Suprapubic skin (tissue), 4 donors: ENCODE results near the gene TFDP3. TPM values are rescaled to one million over a fixed set of nuclear protein-coding genes. Genes with fewer than 3 reads are reported as not detected.

Source experiments
- DNase-seq, 2 donors: peaks; one replicate each; pipeline ENCODE4 v3.0.0-alpha.2; 2019; ENCODE audit warnings: low spot score in 2 of 2
- H3K27ac ChIP-seq: fragments of 200-600 bp; sonication (generic); one replicate; pipeline ENCODE4 v1.5.1; 2019
- H3K27me3 ChIP-seq: fragments of 200-600 bp; sonication (generic); one replicate; pipeline ENCODE4 v1.5.1; 2019
- H3K36me3 ChIP-seq: fragments of 200-600 bp; sonication (generic); one replicate; pipeline ENCODE4 v1.5.1; 2019
- H3K4me1 ChIP-seq: fragments of 200-600 bp; sonication (generic); one replicate; pipeline ENCODE4 v1.5.1; 2019
- H3K4me3 ChIP-seq: fragments of 200-600 bp; sonication (generic); one replicate; pipeline ENCODE4 v1.5.1; 2019; ENCODE audit warnings: mild to moderate bottlenecking
- H3K9me3 ChIP-seq: fragments of 200-600 bp; sonication (generic); one replicate; pipeline ENCODE4 v1.5.1; 2019
- EP300 ChIP-seq: sonication (generic); formaldehyde crosslinking; IDR thresholded peaks from one replicate; pipeline ENCODE4 v1.6.1; 2017; ENCODE audit warnings: antibody characterized with exemption
- POLR2A ChIP-seq, 2 donors: fragments of 450-650 bp; IDR thresholded peaks; one replicate each; pipeline ENCODE4 v1.6.1; 2017; ENCODE audit warnings: antibody characterized with exemption in 2 of 2, mild to moderate bottlenecking in 2 of 2, moderate library complexity in 2 of 2
- POLR2AphosphoS5 ChIP-seq, 3 donors: sonication (generic); formaldehyde crosslinking; IDR thresholded peaks; one replicate each; pipeline ENCODE4 v1.6.1; 2017; ENCODE audit warnings: antibody characterized with exemption in 3 of 3
- WGBS: methylation state at CpG from one replicate; pipeline ENCODE4 v1.1.5; 2018; 5-methylcytosine and 5-hydroxymethylcytosine counted together
- total RNA-seq, 4 donors: library from RNA; depleted of rRNA; stranded (reverse); fragments of >200 nt; gene quantifications; one replicate each; pipeline ENCODE4 v1.1.0, GENCODE V29; 2016
- TF ChIP-seq, protein P1 (sequence below), 2 donors: fragments of 200-600 bp in 1 of 2; fragments of 450-650 bp in 1 of 2; sonication (generic) in 1 of 2; IDR thresholded peaks; one replicate each; pipeline ENCODE4 v1.5.1; 2016 to 2019; ENCODE audit warnings: antibody characterized with exemption in 2 of 2, mild to moderate bottlenecking in 1 of 2, moderate library complexity in 1 of 2

Gene TFDP3
- total RNA-seq, 4 donors from 2014 or later, result not detected

GRCh38 chrX:133235830-133236229 lies 17.7 kb upstream of the TFDP3 start:
- Histone ChIP-seq H3K4me1 (no peaks in the 10 kb centered on the region), H3K27ac (no peak overlapping the region), H3K4me3 (no peak overlapping the region), H3K36me3 (no peaks in the 10 kb centered on the region), H3K27me3 (no peaks in the 10 kb centered on the region), H3K9me3 (no peaks in the 10 kb centered on the region)
- DNase-seq, result no peak
- 86% methylated on average over 3 of the region's 3 CpGs for WGBS
- TF ChIP-seq EP300, result no peak
- TF ChIP-seq POLR2AphosphoS5 (IDR thresholded peaks at IDR 0.05), result no peak
- no peak for TF ChIP-seq POLR2A (IDR thresholded peaks at IDR 0.05)
- TF ChIP-seq, protein P1, sequence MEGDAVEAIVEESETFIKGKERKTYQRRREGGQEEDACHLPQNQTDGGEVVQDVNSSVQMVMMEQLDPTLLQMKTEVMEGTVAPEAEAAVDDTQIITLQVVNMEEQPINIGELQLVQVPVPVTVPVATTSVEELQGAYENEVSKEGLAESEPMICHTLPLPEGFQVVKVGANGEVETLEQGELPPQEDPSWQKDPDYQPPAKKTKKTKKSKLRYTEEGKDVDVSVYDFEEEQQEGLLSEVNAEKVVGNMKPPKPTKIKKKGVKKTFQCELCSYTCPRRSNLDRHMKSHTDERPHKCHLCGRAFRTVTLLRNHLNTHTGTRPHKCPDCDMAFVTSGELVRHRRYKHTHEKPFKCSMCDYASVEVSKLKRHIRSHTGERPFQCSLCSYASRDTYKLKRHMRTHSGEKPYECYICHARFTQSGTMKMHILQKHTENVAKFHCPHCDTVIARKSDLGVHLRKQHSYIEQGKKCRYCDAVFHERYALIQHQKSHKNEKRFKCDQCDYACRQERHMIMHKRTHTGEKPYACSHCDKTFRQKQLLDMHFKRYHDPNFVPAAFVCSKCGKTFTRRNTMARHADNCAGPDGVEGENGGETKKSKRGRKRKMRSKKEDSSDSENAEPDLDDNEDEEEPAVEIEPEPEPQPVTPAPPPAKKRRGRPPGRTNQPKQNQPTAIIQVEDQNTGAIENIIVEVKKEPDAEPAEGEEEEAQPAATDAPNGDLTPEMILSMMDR (IDR thresholded peaks at IDR 0.05), result no peak

DNA sequence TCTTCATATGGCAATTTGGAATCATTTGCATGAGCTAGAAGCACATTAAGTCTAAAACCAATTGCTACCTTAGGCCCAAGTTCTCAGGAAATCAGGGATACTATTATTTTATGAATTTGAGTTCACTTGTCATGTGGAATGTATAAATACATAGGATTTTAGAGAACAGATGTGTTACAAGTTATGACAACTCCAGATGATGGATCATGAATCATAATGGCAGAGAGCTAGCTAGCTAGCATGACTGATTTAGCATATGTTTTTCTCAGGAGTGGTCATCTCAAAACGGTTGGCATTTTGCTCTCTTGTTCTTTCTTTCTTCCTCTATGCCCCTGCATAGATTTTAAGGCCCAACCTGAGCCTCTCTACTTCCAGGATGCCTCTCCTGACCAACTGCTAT lies 14.2 kb upstream of the TFDP3 start:
- Histone ChIP-seq H3K4me1 (no peaks in the 10 kb centered on the region), H3K9me3 (no peaks in the 10 kb centered on the region), H3K27ac (no peak overlapping the region), H3K27me3 (no peaks in the 10 kb centered on the region), H3K36me3 (no peaks in the 10 kb centered on the region), H3K4me3 (no peak overlapping the region)
- 23% methylated on average over 1 of the region's 1 CpG for WGBS
- no peak for DNase-seq
- TF ChIP-seq POLR2A (IDR thresholded peaks at IDR 0.05), result no peak
- no peak for TF ChIP-seq POLR2AphosphoS5 (IDR thresholded peaks at IDR 0.05)
- TF ChIP-seq, protein P1 (IDR thresholded peaks at IDR 0.05), result no peak
- TF ChIP-seq EP300, result no peak

GRCh38 chrX:133229361-133229760 lies 11.2 kb upstream of the TFDP3 start:
- no peak for DNase-seq
- no peaks in the 10 kb centered on the region for H3K4me1 ChIP-seq

DNA sequence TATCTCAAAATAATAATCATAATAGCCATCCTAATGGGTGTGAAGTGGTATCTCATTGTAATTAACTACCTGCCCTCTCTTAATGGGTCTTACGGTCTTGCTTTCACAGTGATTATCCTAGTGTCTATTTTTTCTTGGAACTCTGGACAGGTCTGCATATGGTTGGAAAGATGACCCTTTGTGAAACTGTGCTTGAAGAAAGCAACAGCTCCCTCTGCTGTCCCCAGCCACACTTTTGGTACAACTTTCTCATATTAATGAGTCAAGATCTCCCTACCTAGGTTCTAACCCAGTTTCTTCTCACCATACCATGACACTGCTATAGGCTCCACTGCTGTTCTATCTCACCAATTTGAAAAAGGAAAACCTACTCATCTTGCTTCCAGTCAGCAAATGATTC lies 2.4 kb downstream of the TFDP3 start:
- no peaks in the 10 kb centered on the region for H3K4me1 ChIP-seq

More at GRCh38 chrX:133229361-133229760, 11.2 kb upstream of the TFDP3 start:
- 69% methylated on average over 4 of the region's 4 CpGs for WGBS
- no peaks in the 10 kb centered on the region for H3K9me3 ChIP-seq
- H3K4me3 ChIP-seq, result no peak overlapping the region
- no peak overlapping the region for H3K27ac ChIP-seq
- no peaks in the 10 kb centered on the region for H3K27me3 ChIP-seq
- TF ChIP-seq POLR2AphosphoS5 (IDR thresholded peaks at IDR 0.05), result no peak
- no peak for TF ChIP-seq EP300
- TF ChIP-seq, protein P1 (IDR thresholded peaks at IDR 0.05), result no peak
- TF ChIP-seq POLR2A (IDR thresholded peaks at IDR 0.05), result no peak
- no peaks in the 10 kb centered on the region for H3K36me3 ChIP-seq

DNA sequence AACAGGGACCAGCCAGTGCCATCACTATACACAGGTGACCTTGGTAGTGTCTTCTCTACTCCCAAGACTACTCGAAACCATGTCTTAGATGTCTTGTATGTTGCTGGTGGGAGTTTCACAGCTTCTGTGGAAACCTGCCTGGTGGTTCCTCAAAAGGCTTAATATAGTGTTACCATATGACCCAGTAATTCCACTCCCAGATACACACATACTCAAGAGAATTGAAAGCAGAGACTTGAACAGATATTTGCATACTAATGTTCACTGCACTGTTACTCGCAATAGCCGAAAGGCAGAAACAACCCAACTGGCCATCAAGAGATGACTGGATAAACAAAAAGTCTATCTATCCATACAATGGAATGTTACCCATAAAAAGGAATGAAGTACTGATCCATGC lies 3.1 kb downstream of the TFDP3 start:
- Histone ChIP-seq H3K4me1 (no peaks in the 10 kb centered on the region), H3K36me3 (no peaks in the 10 kb centered on the region), H3K27ac (no peak overlapping the region), H3K4me3 (no peak overlapping the region), H3K9me3 (no peaks in the 10 kb centered on the region), H3K27me3 (no peaks in the 10 kb centered on the region)
- DNase-seq, result no peak
- TF ChIP-seq POLR2AphosphoS5 (IDR thresholded peaks at IDR 0.05) (no peak), POLR2A (IDR thresholded peaks at IDR 0.05) (no peak), EP300 (no peak)
- TF ChIP-seq, protein P1 (IDR thresholded peaks at IDR 0.05), result no peak
- WGBS, result 90% methylated on average over 3 of the region's 3 CpGs

More for the DNA sequence above, 2.4 kb downstream of the TFDP3 start:
- no peak overlapping the region for H3K27ac ChIP-seq
- no peaks in the 10 kb centered on the region for H3K9me3 ChIP-seq
- H3K27me3 ChIP-seq, result no peaks in the 10 kb centered on the region
- 83% methylated on average over 1 of the region's 1 CpG for WGBS
- no peaks in the 10 kb centered on the region for H3K36me3 ChIP-seq
- no peak for TF ChIP-seq POLR2A (IDR thresholded peaks at IDR 0.05)
- no peak for TF ChIP-seq EP300
- TF ChIP-seq POLR2AphosphoS5 (IDR thresholded peaks at IDR 0.05), result no peak
- TF ChIP-seq, protein P1 (IDR thresholded peaks at IDR 0.05), result no peak
- H3K4me3 ChIP-seq, result no peak overlapping the region
- DNase-seq, result no peak
